Lung (tissue), 12 donors: ENCODE results near the gene NFS1. TPM values are rescaled to one million over a fixed set of nuclear protein-coding genes. Genes with fewer than 3 reads are reported as not detected.

Experiments
- ATAC-seq: fragments of 200-7000 bp; cut with Tn5 transposase; one replicate; pipeline ENCODE4 v1.9.1; 2020; ENCODE audit warnings: moderate number of reproducible peaks; ENCODE audit not compliant: insufficient read depth, low FRiP score
- DNase-seq, 3 donors: peaks; one replicate each; pipeline ENCODE4 v3.0.0-alpha.2; 2013 to 2017
- H3K27ac ChIP-seq, 2 donors: one replicate each; pipeline ENCODE4 v1.5.1; 2013; ENCODE audit warnings: mild to moderate bottlenecking in 2 of 2, moderate library complexity in 2 of 2, control low read depth in 1 of 2, inconsistent platforms in 1 of 2, low read depth in 1 of 2, low read length in 1 of 2
- H3K27me3 ChIP-seq, 3 donors: one replicate each; pipeline ENCODE4 v1.5.1; 2013; ENCODE audit warnings: low read length in 2 of 3; ENCODE audit not compliant: control insufficient read depth in 3 of 3, insufficient read depth in 3 of 3
- H3K36me3 ChIP-seq, 4 donors: one replicate each; pipeline ENCODE4 v1.5.1; 2013; ENCODE audit warnings: low read length in 4 of 4, mild to moderate bottlenecking in 1 of 4, moderate library complexity in 1 of 4; ENCODE audit not compliant: control insufficient read depth in 4 of 4, insufficient read depth in 4 of 4
- H3K4me1 ChIP-seq, 5 donors: one replicate each; pipeline ENCODE4 v1.5.1; 2013; ENCODE audit warnings: low read length in 5 of 5, mild to moderate bottlenecking in 2 of 5, moderate library complexity in 1 of 5; ENCODE audit not compliant: control insufficient read depth in 5 of 5, insufficient read depth in 5 of 5
- H3K4me3 ChIP-seq: one replicate; pipeline ENCODE4 v1.5.1; 2013; ENCODE audit warnings: mild to moderate bottlenecking, control low read depth, moderate library complexity
- H3K9ac ChIP-seq, 2 donors: one replicate each; pipeline ENCODE4 v1.5.1; 2013; ENCODE audit warnings: low read length in 2 of 2, control low read depth in 1 of 2; ENCODE audit not compliant: insufficient read depth in 1 of 2
- H3K9me3 ChIP-seq, 4 donors: one replicate each; pipeline ENCODE4 v1.5.1; 2013; ENCODE audit warnings: low read length in 3 of 4, mild to moderate bottlenecking in 1 of 4, moderate library complexity in 1 of 4; ENCODE audit not compliant: control insufficient read depth in 4 of 4, insufficient read depth in 3 of 4
- CTCF ChIP-seq: IDR thresholded peaks from 2 replicates; pipeline ENCODE4 v1.5.1; 2012; ENCODE audit warnings: mild to moderate bottlenecking; ENCODE audit errors: control extremely low read depth, extremely low read depth
- WGBS, 2 donors: extraction: QIAGEN DNeasy Blood & Tissue Kit; methylation state at CpG; one replicate each; pipeline ENCODE4 v1.1.7; 2013; 5-methylcytosine and 5-hydroxymethylcytosine counted together
- polyA plus RNA-seq, 2 donors: library from polyadenylated mRNA; stranded (reverse); fragments of 200-250 nt; gene quantifications; one replicate each; pipeline ENCODE4 v1.2.1, GENCODE V29; 2013
- total RNA-seq, 2 donors: library from RNA; depleted of rRNA in 1 of 2; stranded (reverse); fragments of >200 nt in 1 of 2; gene quantifications; one replicate each; pipeline ENCODE4 v1.2.1, GENCODE V29; 2014 to 2021
- donor health status: control.
- donor health status: control.
- donor health status: Bipolar disorder and iron deficiency.
- donor health status: healthy.
- donor health status: DM: yes; HTN: yes; CAD: no.

NFS1 gene
- total and polyA plus RNA-seq, 4 donors: 18.8 to 33.9 (median 23.7) TPM

GRCh38 chr20:35625584-35626385 is 73.4 kb downstream of the NFS1 start:
- H3K9ac ChIP-seq: no peak overlapping the region
- no peaks in the 10 kb centered on the region for H3K27me3 ChIP-seq
- no peaks in the 10 kb centered on the region for H3K4me1 ChIP-seq
- H3K4me3 ChIP-seq: no peak overlapping the region
- ATAC-seq (no peak), DNase-seq (no peak)
- H3K27ac ChIP-seq: no peak overlapping the region
- 91 to 95% methylated on average over 6 of the region's 6 CpGs for WGBS, 2 donors
- H3K9me3 ChIP-seq: no peaks in the 10 kb centered on the region
- peaks cover 19 to 35% (median 28%) of the 10 kb centered on the region in 4 donors for H3K36me3 ChIP-seq
- no peak for TF ChIP-seq CTCF

GRCh38 chr20:35621560-35621946 is 77.6 kb downstream of the NFS1 start:
- WGBS, 2 donors: 92 to 98% methylated on average over 2 of the region's 2 CpGs
- Histone ChIP-seq H3K4me3 (no peak overlapping the region), H3K27ac (no peak overlapping the region), H3K36me3 (peaks cover 9 to 16% (median 12%) of the 10 kb centered on the region in 4 donors), H3K9me3 (no peaks in the 10 kb centered on the region), H3K4me1 (peaks cover 0 to 24% (median 12%) of the 10 kb centered on the region in 5 donors), H3K27me3 (peaks cover 0 to 2% (median 0%) of the 10 kb centered on the region in 3 donors), H3K9ac (no peak overlapping the region)
- ATAC-seq (no peak), DNase-seq (no peak)
- no peak for TF ChIP-seq CTCF

GRCh38 chr20:35620818-35621559 is 78.2 kb downstream of the NFS1 start:
- DNase-seq (no peak), ATAC-seq (no peak)

More at GRCh38 chr20:35620818-35621559, 78.2 kb downstream of the NFS1 start:
- H3K9ac ChIP-seq: no peak overlapping the region
- peaks cover 0 to 24% (median 12%) of the 10 kb centered on the region in 5 donors for H3K4me1 ChIP-seq
- peaks cover 6 to 11% (median 7%) of the 10 kb centered on the region in 4 donors for H3K36me3 ChIP-seq
- 83 to 92% methylated on average over 11 of the region's 11 CpGs for WGBS, 2 donors
- H3K27me3 ChIP-seq: peaks cover 0 to 2% (median 0%) of the 10 kb centered on the region in 3 donors
- H3K9me3 ChIP-seq: no peaks in the 10 kb centered on the region
- H3K4me3 ChIP-seq: no peak overlapping the region
- H3K27ac ChIP-seq: no peak overlapping the region
- TF ChIP-seq CTCF: no peak
